GM23248 (cell line): Measurements from ENCODE around the gene VCAM1.

Experiments used
- EZH2 ChIP-seq: fragments of 200-600 bp; sonication (generic); IDR thresholded peaks from 2 replicates; pipeline ENCODE4 v1.6.1; 2018; ENCODE audit warnings: antibody characterized with exemption, mild to moderate bottlenecking; ENCODE audit not compliant: insufficient read depth, poor library complexity, severe bottlenecking
- EZH2phosphoT487 ChIP-seq: fragments of 200-600 bp; sonication (generic); IDR thresholded peaks from 2 replicates; pipeline ENCODE4 v1.6.1; 2018; ENCODE audit warnings: antibody characterized with exemption, moderate library complexity, mild to moderate bottlenecking, low read depth; ENCODE audit not compliant: insufficient read depth

DNA sequence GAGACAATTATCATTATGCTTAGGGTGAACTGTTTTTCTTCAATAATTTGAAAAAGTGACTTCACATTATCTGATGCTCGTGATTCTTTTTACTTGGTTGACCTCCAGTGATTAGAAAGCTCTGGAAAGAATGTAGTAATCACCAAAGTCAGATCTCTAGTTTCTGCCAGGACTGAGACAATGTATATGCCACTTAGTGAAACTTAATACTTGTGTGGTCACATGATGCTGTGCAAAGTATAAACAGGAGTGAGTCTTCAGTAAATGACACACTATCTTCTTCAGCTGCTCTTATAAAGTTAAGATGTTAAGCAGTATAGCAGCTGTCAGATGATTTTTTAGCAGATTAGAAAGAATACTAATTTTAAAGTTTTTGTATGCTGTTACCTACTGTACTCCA lies 17.2 kb downstream of the VCAM1 start:
- no peak for TF ChIP-seq EZH2
- no peak for TF ChIP-seq EZH2phosphoT487
